ENCODE measurements around the gene BGN. TPM values are rescaled to one million over a fixed set of nuclear protein-coding genes. Genes with fewer than 3 reads are reported as not detected.

The BGN gene
- total RNA-seq, 1 donor from 2014 or later, result not detected

- H3K36me3 Mint-ChIP-seq (ENCODE audit: low read depth), result no peaks in the 10 kb centered on the region
- H3K4me1 Mint-ChIP-seq (ENCODE audit: low read depth), result no peaks in the 10 kb centered on the region
- no peak overlapping the region for H3K4me3 Mint-ChIP-seq (ENCODE audit: low read depth)
- DNase-seq (ENCODE audit: low spot score), result no peak
- H3K9me3 Mint-ChIP-seq, result no peaks in the 10 kb centered on the region
- intact Hi-C loops (cut with micrococcal nuclease), result loop anchor here (5.0 kb wide), 3 partner anchors 472 to 562 kb away; no protein-coding TSS in a partner anchor
- H3K27me3 Mint-ChIP-seq (ENCODE audit: low read depth), result no peaks in the 10 kb centered on the region
- no peak overlapping the region for H3K27ac Mint-ChIP-seq
Measured at GRCh38 chrX:153504445-153505016, 9.8 kb downstream of the BGN start.

GRCh38 chrX:153505361-153505760 is 10.6 kb downstream of the BGN start:
- H3K4me3 Mint-ChIP-seq (ENCODE audit: low read depth), result no peak overlapping the region
- no peaks in the 10 kb centered on the region for H3K27me3 Mint-ChIP-seq (ENCODE audit: low read depth)
- no peak for DNase-seq (ENCODE audit: low spot score)
- no peaks in the 10 kb centered on the region for H3K36me3 Mint-ChIP-seq (ENCODE audit: low read depth)
- H3K4me1 Mint-ChIP-seq (ENCODE audit: low read depth), result no peaks in the 10 kb centered on the region
- H3K9me3 Mint-ChIP-seq, result no peaks in the 10 kb centered on the region
- intact Hi-C loops (cut with micrococcal nuclease), result loop anchor here (5.0 kb wide), 3 partner anchors 473 to 563 kb away; no protein-coding TSS in a partner anchor
- H3K27ac Mint-ChIP-seq, result no peak overlapping the region

- Mint-ChIP-seq H3K27ac (no peak overlapping the region), H3K9me3 (no peaks in the 10 kb centered on the region), H3K4me3 (ENCODE audit: low read depth) (no peak overlapping the region), H3K36me3 (ENCODE audit: low read depth) (no peaks in the 10 kb centered on the region), H3K27me3 (ENCODE audit: low read depth) (no peaks in the 10 kb centered on the region), H3K4me1 (ENCODE audit: low read depth) (no peaks in the 10 kb centered on the region)
- DNase-seq (ENCODE audit: low spot score), result peak; percentile 68
- intact Hi-C loops (cut with micrococcal nuclease), result loop anchor here (1.0 to 5.0 kb wide), 4 partner anchors 36 to 565 kb away; no protein-coding TSS in a partner anchor
Measured at GRCh38 chrX:153507484-153508178, 12.9 kb downstream of the BGN start.

- intact Hi-C loops (cut with micrococcal nuclease), result loop anchor here (5.0 kb wide), 3 partner anchors 477 to 567 kb away; no protein-coding TSS in a partner anchor
- no peaks in the 10 kb centered on the region for H3K36me3 Mint-ChIP-seq (ENCODE audit: low read depth)
- H3K9me3 Mint-ChIP-seq, result no peaks in the 10 kb centered on the region
- no peak for DNase-seq (ENCODE audit: low spot score)
- H3K4me1 Mint-ChIP-seq (ENCODE audit: low read depth), result no peaks in the 10 kb centered on the region
- no peak overlapping the region for H3K4me3 Mint-ChIP-seq (ENCODE audit: low read depth)
- no peak overlapping the region for H3K27ac Mint-ChIP-seq
- no peaks in the 10 kb centered on the region for H3K27me3 Mint-ChIP-seq (ENCODE audit: low read depth)
Measured at GRCh38 chrX:153509592-153509991, 14.8 kb downstream of the BGN start.

GRCh38 chrX:153510383-153510782 is 15.6 kb downstream of the BGN start:
- intact Hi-C loops (cut with micrococcal nuclease), result no loop called here
- Mint-ChIP-seq H3K9me3 (no peaks in the 10 kb centered on the region), H3K36me3 (ENCODE audit: low read depth) (no peaks in the 10 kb centered on the region), H3K4me1 (ENCODE audit: low read depth) (no peaks in the 10 kb centered on the region), H3K27me3 (ENCODE audit: low read depth) (no peaks in the 10 kb centered on the region), H3K4me3 (ENCODE audit: low read depth) (no peak overlapping the region), H3K27ac (no peak overlapping the region)
- no peak for DNase-seq (ENCODE audit: low spot score)

GRCh38 chrX:153511784-153512500 is 17.2 kb downstream of the BGN start:
- Mint-ChIP-seq H3K9me3 (no peaks in the 10 kb centered on the region), H3K36me3 (ENCODE audit: low read depth) (no peaks in the 10 kb centered on the region), H3K4me3 (ENCODE audit: low read depth) (no peak overlapping the region), H3K27ac (no peak overlapping the region), H3K27me3 (ENCODE audit: low read depth) (peaks cover 7% of the 10 kb centered on the region), H3K4me1 (ENCODE audit: low read depth) (no peaks in the 10 kb centered on the region)
- DNase-seq (ENCODE audit: low spot score), result no peak
- intact Hi-C loops (cut with micrococcal nuclease), result no loop called here

GRCh38 chrX:153512501-153512893 is 17.7 kb downstream of the BGN start:
- Mint-ChIP-seq H3K9me3 (no peaks in the 10 kb centered on the region), H3K36me3 (ENCODE audit: low read depth) (no peaks in the 10 kb centered on the region), H3K27ac (no peak overlapping the region), H3K4me3 (ENCODE audit: low read depth) (no peak overlapping the region), H3K4me1 (ENCODE audit: low read depth) (no peaks in the 10 kb centered on the region), H3K27me3 (ENCODE audit: low read depth) (peaks cover 10% of the 10 kb centered on the region)
- intact Hi-C loops (cut with micrococcal nuclease), result no loop called here
- DNase-seq (ENCODE audit: low spot score), result no peak

GRCh38 chrX:153513265-153513664 is 18.5 kb downstream of the BGN start:
- Mint-ChIP-seq H3K4me1 (ENCODE audit: low read depth) (no peaks in the 10 kb centered on the region), H3K9me3 (no peaks in the 10 kb centered on the region), H3K36me3 (ENCODE audit: low read depth) (no peaks in the 10 kb centered on the region), H3K4me3 (ENCODE audit: low read depth) (no peak overlapping the region), H3K27ac (no peak overlapping the region), H3K27me3 (ENCODE audit: low read depth) (peaks cover 11% of the 10 kb centered on the region)
- no peak for DNase-seq (ENCODE audit: low spot score)
- intact Hi-C loops (cut with micrococcal nuclease), result no loop called here

GRCh38 chrX:153514259-153514658 is 19.5 kb downstream of the BGN start:
- H3K27me3 Mint-ChIP-seq (ENCODE audit: low read depth), result peaks cover 17% of the 10 kb centered on the region
- intact Hi-C loops (cut with micrococcal nuclease), result no loop called here
- H3K36me3 Mint-ChIP-seq (ENCODE audit: low read depth), result no peaks in the 10 kb centered on the region
- H3K9me3 Mint-ChIP-seq, result no peaks in the 10 kb centered on the region
- no peak for DNase-seq (ENCODE audit: low spot score)
- H3K4me3 Mint-ChIP-seq (ENCODE audit: low read depth), result no peak overlapping the region
- H3K27ac Mint-ChIP-seq, result no peak overlapping the region
- H3K4me1 Mint-ChIP-seq (ENCODE audit: low read depth), result no peaks in the 10 kb centered on the region

- Mint-ChIP-seq H3K4me3 (ENCODE audit: low read depth) (no peak overlapping the region), H3K27me3 (ENCODE audit: low read depth) (peaks cover 18% of the 10 kb centered on the region), H3K27ac (no peak overlapping the region), H3K4me1 (ENCODE audit: low read depth) (no peaks in the 10 kb centered on the region), H3K9me3 (no peaks in the 10 kb centered on the region), H3K36me3 (ENCODE audit: low read depth) (no peaks in the 10 kb centered on the region)
- DNase-seq (ENCODE audit: low spot score), result no peak
- intact Hi-C loops (cut with micrococcal nuclease), result no loop called here
Measured at GRCh38 chrX:153515435-153515834, 20.7 kb downstream of the BGN start.

GRCh38 chrX:153516073-153516472 is 21.3 kb downstream of the BGN start:
- no peak for DNase-seq (ENCODE audit: low spot score)
- Mint-ChIP-seq H3K9me3 (no peaks in the 10 kb centered on the region), H3K4me3 (ENCODE audit: low read depth) (no peak overlapping the region), H3K27ac (no peak overlapping the region), H3K4me1 (ENCODE audit: low read depth) (no peaks in the 10 kb centered on the region), H3K27me3 (ENCODE audit: low read depth) (peaks cover 18% of the 10 kb centered on the region), H3K36me3 (ENCODE audit: low read depth) (no peaks in the 10 kb centered on the region)
- intact Hi-C loops (cut with micrococcal nuclease), result no loop called here

GRCh38 chrX:153517423-153517822 is 22.6 kb downstream of the BGN start, which contains the start of gene ATP2B3:
Gene ATP2B3 (plus strand): TSS chrX:153517642. CDS start chrX:153536248, 18,606 bp downstream.
- no peak for DNase-seq (ENCODE audit: low spot score)
- no peaks in the 10 kb centered on the region for H3K4me1 Mint-ChIP-seq (ENCODE audit: low read depth)
- H3K36me3 Mint-ChIP-seq (ENCODE audit: low read depth), result no peaks in the 10 kb centered on the region
- no peaks in the 10 kb centered on the region for H3K9me3 Mint-ChIP-seq
- peaks cover 18% of the 10 kb centered on the region for H3K27me3 Mint-ChIP-seq (ENCODE audit: low read depth)
- intact Hi-C loops (cut with micrococcal nuclease), result no loop called here
- no peak within 1 kb of the TSS for H3K27ac Mint-ChIP-seq
- H3K4me3 Mint-ChIP-seq (ENCODE audit: low read depth), result no peak within 1 kb of the TSS

Measured in activated T-helper 2 cell treated with anti-CD3 and anti-CD28 coated beads, Interferon-gamma antibody, Interleukin-2, Interleukin-4, amounts not matched to agents 10 μg/mL and 5 μg/mL and 100 μg/mL, durations not matched to agents 14 hours and 24 hours and 36 hours (primary cell).